GM18508 (cell line): Measurements from ENCODE around the gene ART3.
A peak's percentile ranks its signal among the peaks of the same experiment; 100 is the strongest.
"Not testable (repeated sequence)": the region's sequence is repeated elsewhere in the genome, so short reads cannot be mapped to it uniquely, and the experiment has no call there.

Experiments used
- ATAC-seq: cut with Tn5 transposase; IDR thresholded peaks from one replicate; pipeline ENCODE4 v1.9.1; 2021; ENCODE audit warnings: moderate number of reproducible peaks; ENCODE audit not compliant: insufficient read depth, unreplicated experiment

Gene ART3, protein sequence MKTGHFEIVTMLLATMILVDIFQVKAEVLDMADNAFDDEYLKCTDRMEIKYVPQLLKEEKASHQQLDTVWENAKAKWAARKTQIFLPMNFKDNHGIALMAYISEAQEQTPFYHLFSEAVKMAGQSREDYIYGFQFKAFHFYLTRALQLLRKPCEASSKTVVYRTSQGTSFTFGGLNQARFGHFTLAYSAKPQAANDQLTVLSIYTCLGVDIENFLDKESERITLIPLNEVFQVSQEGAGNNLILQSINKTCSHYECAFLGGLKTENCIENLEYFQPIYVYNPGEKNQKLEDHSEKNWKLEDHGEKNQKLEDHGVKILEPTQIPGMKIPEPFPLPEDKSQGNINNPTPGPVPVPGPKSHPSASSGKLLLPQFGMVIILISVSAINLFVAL

DNA sequence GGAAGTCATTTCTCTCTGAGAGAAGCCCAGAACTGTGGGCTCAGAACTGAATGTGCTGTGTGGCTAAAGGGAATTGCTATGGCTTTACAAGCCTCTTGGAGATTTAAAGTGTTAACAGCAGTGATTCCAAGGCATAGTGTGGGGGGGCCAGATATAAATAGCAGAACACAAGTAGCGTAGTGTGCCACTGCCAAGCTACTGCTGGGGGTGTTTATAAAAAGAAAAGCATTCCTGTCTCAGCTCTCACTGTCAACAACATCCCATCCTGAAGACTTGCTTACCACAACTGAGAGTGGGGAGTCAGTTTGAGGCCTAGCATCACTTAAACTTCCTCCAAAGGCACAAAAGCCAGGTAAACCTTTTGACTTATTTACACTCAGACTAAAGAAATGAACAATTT is at the start of gene ART3:
Gene ART3, plus strand, starts transcription at position 242 of the 400 bp plus-strand sequence. CDS start 1,181 bp downstream, outside the sequence.
- no peak for ATAC-seq

DNA sequence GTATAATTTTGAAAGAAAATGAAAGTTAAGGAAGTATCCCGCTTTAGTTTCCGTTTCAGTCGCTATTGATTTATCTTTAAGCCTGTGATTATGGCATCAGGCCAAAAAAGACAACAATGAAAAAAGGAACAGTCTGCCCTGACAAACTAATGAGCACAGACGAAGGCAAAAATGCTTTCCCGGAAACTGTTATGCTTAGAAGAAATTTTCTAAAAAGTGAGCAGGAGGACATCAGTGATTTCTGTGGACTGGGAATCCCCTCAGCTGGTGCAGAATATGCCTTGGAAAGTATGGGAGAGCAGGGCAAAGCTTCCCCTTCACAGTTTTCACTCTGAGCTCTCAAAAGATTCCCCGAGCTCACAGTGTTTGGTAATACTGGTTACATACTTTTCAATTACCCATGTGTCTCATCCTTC is 46.2 kb upstream of the ART3 start:
- ATAC-seq: no peak

DNA sequence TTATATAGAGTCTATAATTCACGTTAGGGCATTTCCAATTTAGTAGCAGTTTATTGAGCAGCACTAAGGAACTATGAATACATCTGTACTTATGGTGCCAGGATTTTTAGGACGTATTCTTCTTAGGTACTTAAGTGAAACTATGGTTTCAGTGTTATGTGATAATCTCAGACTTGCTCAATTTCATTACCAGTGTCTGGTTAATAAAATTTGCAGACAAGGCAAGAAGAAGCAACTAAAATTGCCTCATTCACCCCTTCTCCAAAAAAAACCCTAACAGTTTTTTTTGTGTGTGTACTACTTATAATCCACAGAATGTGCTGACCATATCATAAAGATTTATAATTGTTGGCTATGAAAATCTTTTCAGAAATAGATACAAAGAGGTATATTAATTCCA is 45.2 kb upstream of the ART3 start:
- no peak for ATAC-seq

DNA sequence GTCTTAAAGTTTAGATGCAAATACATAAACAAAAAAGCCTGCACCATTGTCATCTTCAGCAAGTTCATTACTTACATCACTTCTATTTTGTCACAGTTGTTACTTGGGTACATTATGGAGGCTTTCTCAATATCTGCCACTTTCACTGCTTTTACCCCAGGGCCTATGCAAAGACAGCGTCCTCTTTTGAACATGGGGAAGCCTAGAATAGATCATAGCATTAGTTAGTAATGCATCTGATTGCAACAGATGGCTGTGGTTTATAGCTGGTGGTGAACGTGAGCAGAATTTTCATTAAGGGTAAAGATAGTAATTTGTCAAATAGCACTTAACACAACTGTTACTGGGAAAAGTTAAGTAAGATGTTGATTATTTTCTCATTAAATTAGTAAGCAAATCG is 39.4 kb upstream of the ART3 start:
- ATAC-seq: no peak

DNA sequence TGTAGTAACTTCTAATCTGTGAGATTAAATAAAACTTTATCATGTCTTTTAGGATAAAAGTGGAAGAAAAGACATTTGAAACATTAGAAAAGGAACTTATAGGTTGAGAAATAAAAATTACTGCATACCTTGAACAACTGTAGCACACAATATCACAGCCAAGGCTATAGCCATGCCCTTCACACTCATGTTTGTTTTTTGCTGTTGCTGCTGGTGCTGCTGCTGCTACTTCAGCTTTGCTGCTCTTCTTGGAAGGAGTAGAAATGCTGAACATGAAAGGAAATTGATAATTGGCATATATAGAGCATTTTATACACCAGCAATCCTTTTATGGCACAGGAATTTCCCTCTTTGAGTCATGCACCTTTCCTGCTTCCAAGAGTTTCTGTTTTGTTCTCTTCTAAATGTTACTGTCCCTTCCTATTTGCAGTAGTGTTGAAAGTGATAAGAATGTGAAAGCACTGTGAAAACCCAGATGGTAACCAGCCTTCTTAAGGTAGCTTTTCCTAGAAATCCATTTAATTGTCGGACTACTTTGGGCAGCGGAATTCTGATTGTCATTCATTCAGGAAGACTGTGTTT is 38.6 kb upstream of the ART3 start, which contains the start of gene CXCL11:
Gene CXCL11, minus strand, starts transcription at position 272 of the 582 bp plus-strand sequence. Its CDS starts 83 bp downstream, at position 189.
- no peak for ATAC-seq

DNA sequence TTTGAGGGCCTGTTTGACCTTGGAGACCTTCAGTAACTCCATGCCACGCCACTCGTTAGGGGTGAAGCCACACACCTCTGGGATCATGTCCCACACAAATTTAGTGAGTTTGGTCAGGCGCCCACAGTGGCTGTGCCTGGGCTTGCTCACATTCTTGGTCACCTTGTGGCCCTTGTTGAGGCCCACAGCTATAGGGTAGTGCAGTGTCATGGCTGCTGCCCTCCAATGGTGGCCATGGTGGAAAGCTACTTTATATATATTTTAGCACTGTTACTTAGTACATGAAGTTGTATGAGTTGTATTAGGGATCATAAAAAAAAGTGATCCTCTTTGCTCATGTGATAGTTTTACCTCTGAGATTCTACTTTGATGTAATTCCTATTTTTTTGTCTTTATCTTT is 37.7 kb upstream of the ART3 start:
- no peak for ATAC-seq

DNA sequence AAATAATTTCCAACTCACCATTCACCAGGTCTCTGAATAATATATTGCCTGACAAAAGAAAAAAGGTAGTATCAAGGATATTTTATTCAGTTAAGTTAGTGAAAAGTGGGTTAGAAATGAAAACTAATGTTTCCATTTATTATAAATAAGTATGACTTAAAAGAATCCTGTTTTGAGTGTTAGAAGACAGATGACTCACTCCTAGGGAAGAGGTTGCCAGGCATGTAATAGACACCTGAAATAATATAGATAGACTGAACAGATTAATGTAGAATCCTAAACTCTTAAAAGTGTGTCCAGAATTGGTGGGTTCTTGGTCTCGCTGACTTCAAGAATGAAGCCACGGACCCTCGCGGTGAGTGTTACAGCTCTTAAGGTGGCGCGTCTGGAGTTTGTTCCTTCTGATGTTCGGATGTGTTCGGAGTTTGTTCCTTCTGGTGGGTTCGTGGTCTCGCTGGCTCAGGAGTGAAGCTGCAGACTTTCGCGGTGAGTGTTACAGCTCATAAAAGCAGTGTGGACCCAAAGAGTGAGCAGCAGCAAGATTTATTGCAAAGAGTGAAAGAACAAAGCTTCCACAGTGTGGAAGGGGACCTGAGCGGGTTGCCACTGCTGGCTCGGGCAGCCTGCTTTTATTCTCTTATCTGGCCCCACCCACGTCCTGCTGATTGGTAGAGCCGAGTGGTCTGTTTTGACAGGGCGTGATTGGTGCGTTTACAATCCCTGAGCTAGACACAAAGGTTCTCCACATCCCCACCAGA is 32.1 kb upstream of the ART3 start:
- not testable (repeated sequence) for ATAC-seq

DNA sequence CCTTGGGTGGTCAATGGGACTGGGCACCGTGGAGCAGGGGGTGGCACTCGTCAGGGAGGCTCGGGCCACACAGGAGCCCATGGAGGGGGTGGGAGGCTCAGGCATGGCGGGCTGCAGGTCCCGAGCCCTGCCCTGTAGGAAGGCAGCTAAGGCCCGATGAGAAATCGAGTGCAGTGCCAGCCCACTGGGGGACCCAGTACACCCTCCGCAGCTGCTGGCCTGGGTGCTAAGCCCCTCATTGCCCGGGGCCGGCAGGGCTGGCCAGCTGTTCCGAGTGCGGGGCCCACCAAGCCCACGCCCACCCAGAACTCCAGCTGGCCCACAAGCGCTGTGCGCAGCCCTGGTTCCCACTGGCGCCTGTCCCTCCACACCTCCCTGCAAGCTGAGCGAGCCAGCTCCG is 31.2 kb upstream of the ART3 start:
- ATAC-seq: not testable (repeated sequence)

DNA sequence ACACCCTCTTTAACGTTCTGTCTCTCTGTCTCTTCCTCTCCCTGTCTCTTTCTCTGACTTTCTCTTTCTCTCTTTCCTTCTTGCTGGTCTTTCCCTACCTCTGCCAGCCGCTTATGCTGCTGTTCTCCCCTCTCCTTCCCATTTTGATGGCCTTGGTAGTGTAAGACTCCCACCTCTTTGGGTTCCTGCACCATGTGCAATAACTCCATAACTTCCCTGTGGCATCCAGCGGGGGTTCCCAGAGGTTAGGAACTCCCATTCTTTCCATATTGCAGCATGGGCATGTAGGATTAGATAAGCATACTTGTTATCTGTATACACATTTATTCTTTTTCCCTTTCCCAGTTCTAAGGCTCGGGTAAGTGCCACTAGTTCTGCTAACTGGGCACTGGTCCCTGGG is 29.8 kb upstream of the ART3 start:
- not testable (repeated sequence) for ATAC-seq

DNA sequence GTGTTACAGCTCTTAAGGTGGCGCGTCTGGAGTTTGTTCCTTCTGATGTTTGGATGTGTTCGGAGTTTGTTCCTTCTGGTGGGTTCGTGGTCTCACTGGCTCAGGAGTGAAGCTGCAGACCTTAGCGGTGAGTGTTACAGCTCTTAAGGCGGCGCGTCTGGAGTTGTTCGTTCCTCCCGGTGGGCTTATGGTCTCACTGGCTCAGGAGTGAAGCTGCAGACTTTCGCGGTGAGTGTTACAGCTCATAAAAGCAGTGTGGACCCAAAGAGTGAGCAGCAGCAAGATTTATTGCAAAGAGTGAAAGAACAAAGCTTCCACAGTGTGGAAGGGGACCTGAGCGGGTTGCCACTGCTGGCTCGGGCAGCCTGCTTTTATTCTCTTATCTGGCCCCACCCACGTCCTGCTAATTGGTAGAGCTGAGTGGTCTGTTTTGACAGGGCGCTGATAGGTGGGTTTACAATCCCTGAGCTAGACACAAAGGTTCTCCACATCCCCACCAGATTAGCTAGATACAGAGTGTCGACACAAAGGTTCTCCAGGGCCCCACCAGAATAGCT is 24.6 kb upstream of the ART3 start:
- not testable (repeated sequence) for ATAC-seq

DNA sequence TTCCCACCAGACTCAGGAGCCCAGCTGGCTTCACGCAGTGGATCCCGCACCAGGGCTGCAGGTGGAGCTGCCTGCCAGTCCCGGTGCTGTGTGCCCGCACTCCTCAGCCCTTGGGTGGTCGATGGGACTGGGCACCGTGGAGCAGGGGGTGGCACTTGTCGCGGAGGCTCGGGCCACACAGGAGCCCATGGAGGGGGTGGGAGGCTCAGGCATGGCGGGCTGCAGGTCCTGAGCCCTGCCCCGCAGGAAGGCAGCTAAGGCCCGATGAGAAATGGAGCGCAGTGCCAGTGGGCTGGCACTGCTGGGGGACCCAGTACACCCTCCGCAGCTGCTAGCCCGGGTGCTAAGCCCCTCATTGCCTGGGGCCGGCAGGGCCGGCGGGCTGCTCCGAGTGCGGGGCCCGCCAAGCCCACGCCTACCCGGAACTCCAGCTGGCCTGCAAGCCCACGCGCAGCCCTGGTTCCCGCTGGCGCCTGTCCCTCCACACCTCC is 23.9 kb upstream of the ART3 start:
- ATAC-seq: not testable (repeated sequence)

DNA sequence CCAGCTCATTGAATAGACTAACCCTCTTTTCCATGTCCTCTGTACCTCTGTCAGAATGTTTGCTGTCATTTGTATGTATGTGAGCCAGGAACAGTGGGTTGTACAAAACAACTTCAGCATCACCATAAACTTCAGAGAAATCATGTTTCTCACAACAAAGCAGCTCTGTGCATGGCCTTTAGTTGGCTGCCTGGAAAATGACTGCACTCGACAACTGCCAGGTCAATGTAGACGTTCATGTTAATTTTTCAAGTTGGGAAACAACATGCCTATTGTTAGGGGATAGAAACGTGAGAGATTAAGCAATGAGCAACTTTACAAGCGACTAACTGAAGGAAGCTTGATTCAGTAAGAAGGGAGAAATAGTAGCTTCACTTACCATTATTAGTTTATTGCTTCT is 20.8 kb upstream of the ART3 start:
- ATAC-seq: no peak

DNA sequence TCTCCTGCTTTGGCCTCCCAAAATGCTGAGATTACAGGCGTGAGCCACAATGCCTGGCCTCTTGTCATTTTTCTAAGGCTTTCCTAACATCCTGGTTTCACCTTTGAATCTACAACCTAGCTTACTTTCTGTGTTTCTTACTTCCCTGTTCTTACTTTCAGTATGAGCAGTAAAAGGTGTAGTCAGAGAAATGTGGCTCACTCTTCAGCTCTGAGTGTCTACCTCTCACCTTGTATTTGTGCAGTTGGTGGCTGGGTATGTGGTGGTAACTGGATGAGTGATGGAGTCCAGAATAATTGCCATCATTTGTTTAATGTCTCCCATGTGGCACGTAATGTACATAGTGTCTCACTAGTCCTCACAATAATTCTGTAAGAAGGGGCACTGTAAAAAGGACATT is 19.5 kb upstream of the ART3 start:
- ATAC-seq: peak; percentile 98

DNA sequence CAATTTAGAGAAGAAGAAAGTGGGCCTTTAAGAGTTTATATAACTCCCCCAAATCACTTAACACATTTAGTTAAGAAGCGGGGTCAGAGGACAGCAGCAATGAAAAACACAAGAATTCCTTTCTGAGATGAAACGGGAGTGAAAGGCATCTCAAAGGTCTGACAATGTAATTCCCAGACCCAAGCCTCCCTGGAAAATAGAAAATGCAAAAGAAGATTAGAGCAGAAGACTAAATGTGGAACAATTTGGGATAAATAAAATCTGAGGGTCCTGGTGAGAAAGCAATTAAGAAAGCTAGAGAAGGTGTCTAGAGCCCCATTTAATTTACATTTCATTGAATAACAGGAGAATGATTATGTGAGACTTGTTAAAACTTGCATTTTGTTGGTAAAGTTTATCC is 19.1 kb upstream of the ART3 start:
- no peak for ATAC-seq

DNA sequence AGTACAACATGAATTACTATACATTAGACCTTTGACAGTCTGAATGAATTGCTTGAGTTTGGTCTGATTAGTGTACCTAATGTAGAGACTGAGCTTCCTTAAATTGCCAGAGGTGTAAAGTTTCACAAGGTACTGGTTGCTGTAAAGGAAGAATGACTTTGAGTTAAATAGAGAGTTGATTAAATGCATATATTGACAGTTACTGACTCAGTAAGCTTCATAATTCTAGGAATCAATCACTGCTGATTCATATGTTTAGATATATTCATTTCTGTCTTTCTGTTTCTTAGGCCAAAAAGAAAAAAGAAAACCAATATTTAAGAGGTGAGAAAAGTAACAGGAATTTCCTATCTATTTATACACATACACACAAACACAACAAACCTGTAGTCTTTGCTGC is 16.2 kb upstream of the ART3 start:
- ATAC-seq: peak; percentile 30

DNA sequence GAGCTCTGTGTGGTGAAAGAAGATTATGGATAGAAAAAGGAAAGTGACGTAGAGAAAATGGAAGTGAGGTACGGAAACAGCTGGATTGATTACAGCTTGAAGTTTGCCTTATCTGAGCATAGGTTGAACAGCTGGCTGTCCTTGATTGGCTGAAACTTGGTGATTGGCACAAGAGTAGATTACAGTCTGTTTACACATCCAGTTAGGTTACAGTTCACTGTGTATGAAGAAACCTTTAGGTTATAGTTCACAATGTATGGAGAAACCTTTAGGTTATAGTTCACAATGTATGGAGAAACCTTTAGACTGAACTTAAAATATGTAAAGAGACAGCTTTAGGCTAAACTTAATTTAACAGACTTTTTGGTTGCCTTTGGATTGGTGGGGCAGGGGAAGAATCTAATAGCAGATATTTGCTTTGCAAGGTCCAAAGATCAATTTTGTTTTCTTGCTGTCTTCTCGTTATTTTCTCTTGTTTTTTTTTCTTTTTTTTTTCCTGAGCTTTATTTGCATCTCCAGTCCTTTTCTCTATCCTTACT is 15.6 kb upstream of the ART3 start:
- no peak for ATAC-seq

DNA sequence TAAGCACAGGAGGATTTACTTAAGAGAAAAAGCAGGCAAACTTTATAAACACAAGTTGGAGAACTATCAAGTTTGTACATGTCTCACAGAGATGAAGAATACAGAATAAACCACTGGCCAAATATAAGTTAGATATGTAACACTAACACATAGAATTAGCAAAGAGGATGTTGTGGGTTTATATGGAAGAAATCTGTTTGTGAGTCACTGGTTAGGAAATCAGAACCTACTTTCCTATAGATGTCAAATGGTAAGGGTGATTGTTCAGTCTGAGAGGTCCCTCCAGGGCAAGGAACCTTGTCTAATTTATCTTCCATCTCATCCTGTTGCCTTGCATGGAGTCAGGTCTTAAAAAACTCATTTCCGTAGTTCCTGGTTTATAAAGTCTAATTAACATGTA is 14.8 kb upstream of the ART3 start:
- no peak for ATAC-seq

DNA sequence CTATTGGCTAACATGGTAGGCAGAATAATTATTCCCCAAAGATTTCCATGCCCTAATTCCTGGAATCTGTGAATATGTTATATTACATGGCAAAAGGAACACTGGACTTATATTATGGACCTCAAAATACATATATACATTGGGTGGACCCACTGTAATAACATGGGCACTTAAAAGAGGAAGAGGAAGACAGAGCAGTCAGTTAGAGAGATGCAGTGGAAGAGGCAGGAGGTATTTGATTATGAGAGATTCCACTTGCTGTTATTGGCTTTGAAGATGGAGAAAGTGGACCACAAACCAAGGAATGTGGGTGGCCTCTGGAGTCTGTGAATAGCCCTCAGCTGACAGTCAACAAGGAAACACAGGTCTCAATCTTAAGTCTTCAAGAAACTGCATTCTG is 14.0 kb upstream of the ART3 start:
- no peak for ATAC-seq

DNA sequence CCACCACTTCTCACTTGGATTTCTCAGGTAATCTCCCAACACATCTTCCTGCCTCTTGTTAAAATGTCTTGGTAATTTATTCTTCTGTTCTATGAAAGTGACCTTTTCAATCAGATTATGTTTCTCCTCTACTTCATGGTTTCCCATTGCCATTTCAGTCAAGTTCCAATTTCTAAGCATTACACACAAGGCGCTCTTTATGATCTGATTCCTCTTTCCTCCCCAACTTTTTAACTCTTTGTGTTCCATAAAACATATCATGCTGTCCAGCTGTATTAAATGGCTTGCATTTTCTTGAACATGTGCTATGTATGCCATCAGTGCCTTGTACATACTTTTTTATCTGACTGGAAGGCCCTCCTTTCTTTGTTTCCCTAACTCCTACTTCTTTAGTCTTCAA is 13.1 kb upstream of the ART3 start:
- no peak for ATAC-seq

DNA sequence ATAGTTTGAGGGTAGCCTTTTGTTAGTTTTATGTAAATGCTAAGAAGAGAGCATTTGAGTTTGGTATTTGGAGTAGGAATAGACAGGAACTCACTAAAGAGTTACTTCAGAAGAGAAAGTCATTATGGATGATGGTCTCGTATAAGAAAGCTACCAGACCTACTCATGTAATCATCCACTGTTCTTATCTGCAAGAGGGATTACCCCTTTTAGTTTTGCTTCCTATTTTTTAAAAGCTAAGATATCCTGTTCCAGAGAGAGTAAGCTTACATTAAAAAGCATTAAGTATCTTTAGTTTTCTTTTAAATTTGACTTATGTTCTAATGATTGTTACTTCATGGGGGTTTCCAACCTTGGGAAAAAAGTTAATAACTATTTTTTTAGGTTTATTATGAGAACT is 12.5 kb upstream of the ART3 start:
- peak; percentile 60 for ATAC-seq
